CD4-positive, alpha-beta T cell treated with Interleukin-6 at 100 ng/mL for 8 hours (primary cell): ENCODE results near the gene UBALD2.
A peak's percentile ranks its signal among the peaks of the same experiment; 100 is the strongest.
"Not testable (repeated sequence)": the region's sequence is repeated elsewhere in the genome, so short reads cannot be mapped to it uniquely, and the experiment has no call there.

ENCODE experiments used
- DNase-seq: peaks from one replicate; pipeline ENCODE4 v3.0.0-alpha.2; 2020; ENCODE audit warnings: mixed read lengths, low spot score

UBALD2 gene

GRCh38 chr17:76278268-76278908, 13.2 kb downstream of the UBALD2 start:
- DNase-seq, result no peak

- peak; percentile 84 for DNase-seq
These were observed 14.0 kb downstream of the UBALD2 start for GRCh38 chr17:76278952-76279741.

GRCh38 chr17:76279742-76280287, 14.7 kb downstream of the UBALD2 start:
- no peak for DNase-seq

GRCh38 chr17:76280650-76281049, 15.5 kb downstream of the UBALD2 start:
- no peak for DNase-seq

- DNase-seq, result no peak
These were observed 16.6 kb downstream of the UBALD2 start for GRCh38 chr17:76281573-76282371.

GRCh38 chr17:76292567-76292966, 27.4 kb downstream of the UBALD2 start:
- DNase-seq, result no peak

GRCh38 chr17:76293106-76293505, 28.0 kb downstream of the UBALD2 start:
- no peak for DNase-seq

GRCh38 chr17:76296186-76296585, 31.0 kb downstream of the UBALD2 start:
- DNase-seq, result no peak

GRCh38 chr17:76296889-76297288, 31.7 kb downstream of the UBALD2 start:
- no peak for DNase-seq

GRCh38 chr17:76297436-76297835, 32.3 kb downstream of the UBALD2 start:
- no peak for DNase-seq

- DNase-seq, result no peak
These were observed 39.3 kb downstream of the UBALD2 start for GRCh38 chr17:76304226-76305134.

GRCh38 chr17:76305135-76305454, 39.9 kb downstream of the UBALD2 start:
- not testable (repeated sequence) for DNase-seq

GRCh38 chr17:76307299-76307965, 42.3 kb downstream of the UBALD2 start:
- no peak for DNase-seq

- no peak for DNase-seq
These were observed 42.8 kb downstream of the UBALD2 start, which contains the start of gene QRICH2 for GRCh38 chr17:76307966-76308338. QRICH2 (minus strand) TSS chr17:76308276; CDS start chr17:76307998, 278 bp downstream.

- no peak for DNase-seq
These were observed 44.3 kb downstream of the UBALD2 start for GRCh38 chr17:76309461-76309860.

GRCh38 chr17:76312735-76313134, 47.6 kb downstream of the UBALD2 start:
- no peak for DNase-seq

GRCh38 chr17:76314392-76315227, 49.5 kb downstream of the UBALD2 start:
- no peak for DNase-seq

- no peak for DNase-seq
These were observed 52.4 kb downstream of the UBALD2 start for GRCh38 chr17:76317535-76317934.

- DNase-seq, result no peak
These were observed 53.4 kb downstream of the UBALD2 start for GRCh38 chr17:76318586-76318985.
